Prostate gland (tissue), 2 donors: Measurements from ENCODE around the gene MAGEB1. TPM values are rescaled to one million over a fixed set of nuclear protein-coding genes. Genes with fewer than 3 reads are reported as not detected.

ENCODE experiments used
- DNase-seq: peaks from one replicate; pipeline ENCODE4 v3.0.0-alpha.2; 2019; ENCODE audit warnings: low spot score
- H3K27ac ChIP-seq, 2 donors: fragments of 200-600 bp; sonication (generic); 2 replicates each; pipeline ENCODE4 v1.5.1; 2017 to 2019
- H3K27me3 ChIP-seq: fragments of 200-600 bp; sonication (generic); replicated peaks from 2 replicates; pipeline ENCODE4 v1.5.1; 2019; ENCODE audit not compliant: insufficient read depth
- H3K36me3 ChIP-seq, 2 donors: fragments of 200-600 bp; sonication (generic); 1 replicate in 1 of 2; 2 replicates in 1 of 2; pipeline versions ENCODE4 v1.5.1 to v1.8.1; 2017 to 2019
- H3K4me1 ChIP-seq: fragments of 200-600 bp; sonication (generic); replicated peaks from 2 replicates; pipeline ENCODE4 v1.5.1; 2019
- H3K4me3 ChIP-seq, 2 donors: fragments of 200-600 bp; sonication (generic); 2 replicates each; pipeline ENCODE4 v1.5.1; 2017 to 2019
- H3K9me3 ChIP-seq: fragments of 200-600 bp; sonication (generic); 2 replicates; pipeline ENCODE4 v1.5.1; 2017
- CTCF ChIP-seq, 4 experiments: fragments of 200-600 bp in 2 of 4; fragments of 450-650 bp in 2 of 4; sonication (generic) in 2 of 4; IDR thresholded peaks; 1 replicate in 3 of 4; 2 replicates in 1 of 4; pipeline ENCODE4 v1.5.1; 2016 to 2019; ENCODE audit warnings: antibody characterized with exemption in 4 of 4, mild to moderate bottlenecking in 2 of 4, moderate library complexity in 2 of 4
- POLR2A ChIP-seq: fragments of 450-650 bp; IDR thresholded peaks from one replicate; pipeline ENCODE4 v1.6.1; 2016; ENCODE audit warnings: antibody characterized with exemption, mild to moderate bottlenecking
- POLR2AphosphoS5 ChIP-seq: sonication (generic); formaldehyde crosslinking; IDR thresholded peaks from one replicate; pipeline ENCODE4 v1.6.1; 2017; ENCODE audit warnings: antibody characterized with exemption
- WGBS: methylation state at CpG from one replicate; pipeline ENCODE4 v1.1.5; 2018; 5-methylcytosine and 5-hydroxymethylcytosine counted together
- intact Hi-C: fragments of 100-400 bp; cut with DNase I; formaldehyde crosslinking; loops from one replicate; pipeline ENCODE4 v1.14.2; 2022
- total RNA-seq, 2 donors: library from RNA; depleted of rRNA; stranded (reverse); fragments of >200 nt; gene quantifications; one replicate each; pipeline ENCODE4 v1.1.0, GENCODE V29; 2016

Gene MAGEB1
- 10 to 100 TPM in 1 of 2 donors, not detected in 1; 51.1 TPM for total RNA-seq

DNA sequence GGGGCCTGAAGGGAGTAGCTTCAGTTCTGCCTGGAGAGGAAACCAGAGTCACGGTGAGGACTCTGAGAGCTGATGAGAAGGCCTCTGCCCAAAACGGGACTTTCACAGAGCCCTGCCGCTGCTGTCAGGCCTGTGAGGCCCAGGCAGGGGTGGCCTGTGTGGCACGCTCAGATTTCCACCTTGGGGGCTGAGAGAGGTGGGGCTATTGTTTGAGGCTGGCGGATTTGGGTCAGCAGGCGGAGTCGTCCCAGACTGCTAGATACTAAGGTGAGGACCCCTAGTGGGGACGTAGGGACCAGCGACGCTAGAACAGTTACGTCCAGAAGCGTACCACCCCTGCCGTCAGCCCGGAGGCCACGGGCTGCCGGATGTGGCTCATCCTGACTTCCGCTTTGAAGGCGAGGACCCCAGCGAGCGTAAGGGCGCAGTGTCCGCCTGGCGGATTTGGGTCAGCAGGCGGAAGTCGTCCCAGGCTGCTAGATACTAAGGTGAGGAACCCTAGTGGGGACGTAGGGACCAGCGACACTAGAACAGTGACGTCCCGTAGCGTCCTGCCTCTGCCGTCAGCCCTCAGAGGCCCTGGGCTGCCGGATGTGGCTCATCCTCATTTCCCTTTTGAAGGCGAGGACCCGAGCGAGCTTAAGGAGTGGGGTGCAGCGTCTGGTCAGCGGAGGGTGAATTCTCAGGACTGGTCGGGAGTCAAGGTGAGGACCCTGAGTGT, at the start of gene MAGEB1:
MAGEB1 (plus strand) TSS at position 378 of the 721 bp plus-strand sequence. CDS start 3,348 bp downstream, outside the sequence.
- Histone ChIP-seq H3K27ac (no peak within 1 kb of the TSS), H3K4me1 (no peaks in the 10 kb centered on the region), H3K27me3 (no peaks in the 10 kb centered on the region), H3K4me3 (no peak within 1 kb of the TSS), H3K36me3 (no peaks in the 10 kb centered on the region), H3K9me3 (no peaks in the 10 kb centered on the region)
- no peak for DNase-seq
- no peak for TF ChIP-seq CTCF (IDR thresholded peaks at IDR 0.05)
- 90% methylated on average over 30 of the region's 38 CpGs for WGBS
- intact Hi-C loops = no loop called here

GRCh38 chrX:30212172-30212571, 34.8 kb upstream of the MAGEB1 start:
- H3K27me3 ChIP-seq = no peaks in the 10 kb centered on the region
- H3K36me3 ChIP-seq = no peaks in the 10 kb centered on the region
- no peaks in the 10 kb centered on the region for H3K9me3 ChIP-seq
- no peak overlapping the region for H3K27ac ChIP-seq
- no peak for TF ChIP-seq POLR2AphosphoS5
- intact Hi-C loops = no loop called here
- WGBS = 89% methylated on average over 2 of the region's 2 CpGs
- H3K4me1 ChIP-seq = no peaks in the 10 kb centered on the region
- no peak for DNase-seq
- no peak overlapping the region for H3K4me3 ChIP-seq

GRCh38 chrX:30215357-30215843, 31.5 kb upstream of the MAGEB1 start, which contains the start of gene MAGEB2:
MAGEB2 (plus strand) TSS chrX:30215563; CDS start chrX:30218581, 3,018 bp downstream.
- Histone ChIP-seq H3K27me3 (no peaks in the 10 kb centered on the region), H3K9me3 (no peaks in the 10 kb centered on the region), H3K4me1 (no peaks in the 10 kb centered on the region), H3K27ac (no peak within 1 kb of the TSS), H3K36me3 (no peaks in the 10 kb centered on the region), H3K4me3 (no peak within 1 kb of the TSS)
- 95% methylated on average over 22 of the region's 29 CpGs for WGBS
- no peak for DNase-seq
- TF ChIP-seq POLR2AphosphoS5 = no peak
- no peak for TF ChIP-seq CTCF (IDR thresholded peaks at IDR 0.05)
- TF ChIP-seq POLR2A = no peak
- intact Hi-C loops = no loop called here

DNA sequence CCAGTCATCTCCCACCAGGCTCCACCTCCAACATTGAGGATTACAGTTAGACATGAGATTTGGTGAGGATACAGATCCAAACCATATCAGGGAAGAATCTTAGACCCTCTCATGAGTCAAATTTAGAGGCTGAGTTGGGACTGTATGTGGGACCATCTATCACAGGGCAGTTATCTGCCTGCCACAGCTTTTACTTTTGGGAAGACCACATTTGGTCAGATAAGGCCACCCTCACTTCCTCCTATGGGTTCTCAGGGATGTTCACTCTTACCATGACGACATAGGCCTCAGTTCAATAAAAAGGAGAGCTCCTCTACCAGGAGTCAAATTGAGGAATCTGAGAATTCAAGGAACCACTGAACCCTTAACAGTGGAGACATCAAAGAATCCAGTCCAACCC, 29.5 kb upstream of the MAGEB1 start:
- H3K4me1 ChIP-seq = no peaks in the 10 kb centered on the region
- whole genome bisulfite sequencing = 85% methylated on average over 1 of the region's 1 CpG
- TF ChIP-seq POLR2A (no peak), CTCF (IDR thresholded peaks at IDR 0.05) (no peak), POLR2AphosphoS5 (no peak)
- H3K36me3 ChIP-seq = no peaks in the 10 kb centered on the region
- DNase-seq = no peak
- intact Hi-C loops = no loop called here
- H3K27me3 ChIP-seq = no peaks in the 10 kb centered on the region
- no peak overlapping the region for H3K27ac ChIP-seq
- H3K4me3 ChIP-seq = no peak overlapping the region
- no peaks in the 10 kb centered on the region for H3K9me3 ChIP-seq

DNA sequence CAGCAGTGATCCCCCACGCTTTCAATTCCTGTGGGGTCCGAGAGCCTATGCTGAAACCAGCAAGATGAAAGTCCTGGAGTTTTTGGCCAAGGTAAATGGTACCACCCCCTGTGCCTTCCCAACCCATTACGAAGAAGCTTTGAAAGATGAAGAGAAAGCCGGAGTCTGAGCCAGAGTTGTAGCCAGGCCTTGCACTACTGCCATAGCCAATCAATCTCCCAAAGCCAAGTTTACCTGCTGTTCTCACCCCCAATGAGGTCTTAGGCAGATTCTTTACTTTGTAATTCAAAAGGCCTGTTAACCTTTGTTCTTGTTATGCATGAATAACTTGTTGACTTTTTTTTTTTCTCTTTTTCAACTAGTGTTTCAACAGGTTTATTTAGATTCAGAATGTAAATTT, 27.6 kb upstream of the MAGEB1 start:
- no peaks in the 10 kb centered on the region for H3K4me1 ChIP-seq
- intact Hi-C loops = no loop called here
- TF ChIP-seq POLR2A (no peak), CTCF (IDR thresholded peaks at IDR 0.05) (no peak), POLR2AphosphoS5 (no peak)
- 42% methylated on average over 4 of the region's 4 CpGs for whole genome bisulfite sequencing
- no peaks in the 10 kb centered on the region for H3K36me3 ChIP-seq
- DNase-seq = no peak
- H3K27me3 ChIP-seq = no peaks in the 10 kb centered on the region
- H3K27ac ChIP-seq = no peak overlapping the region
- H3K9me3 ChIP-seq = no peaks in the 10 kb centered on the region
- no peak overlapping the region for H3K4me3 ChIP-seq
